GM19438 (cell line): ENCODE data around the gene NFIB.

ENCODE experiments used
- ATAC-seq: cut with Tn5 transposase; IDR thresholded peaks from one replicate; pipeline ENCODE4 v1.9.1; 2021; ENCODE audit warnings: low read depth; ENCODE audit not compliant: unreplicated experiment

Gene NFIB

DNA sequence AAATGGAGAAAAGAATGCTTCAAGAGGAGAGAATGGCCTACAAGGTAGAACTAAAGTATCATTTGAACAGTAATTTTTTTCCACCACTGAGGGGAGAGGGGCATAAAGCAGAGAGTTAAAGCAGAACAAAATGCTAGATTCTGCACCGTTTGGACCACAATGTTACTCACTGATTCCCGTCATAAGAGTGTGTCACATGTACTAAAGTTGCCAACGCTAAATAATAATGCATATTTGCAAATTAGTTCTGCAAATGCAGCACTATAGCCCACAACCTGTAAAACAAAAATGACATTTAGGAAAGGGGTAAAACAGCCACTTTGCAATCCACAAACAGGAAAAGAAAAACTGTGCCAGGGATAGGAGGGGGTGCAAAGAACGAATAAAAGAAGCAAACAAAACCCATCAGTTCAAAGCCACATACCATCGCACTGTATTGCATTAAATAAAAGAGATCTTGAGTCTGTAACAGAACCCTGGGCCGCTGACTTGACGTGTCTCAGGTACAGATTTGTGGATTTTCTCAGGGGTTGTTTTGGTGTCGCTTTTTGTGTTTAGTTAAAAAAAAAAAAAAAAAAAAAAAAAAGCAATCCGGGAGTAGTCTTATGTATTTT is 7.7 kb upstream of the NFIB start:
- no peak for ATAC-seq

- no peak for ATAC-seq
Observed at GRCh38 chr9:14320271-14321181, 6.6 kb upstream of the NFIB start.

GRCh38 chr9:14318934-14319580 is 5.1 kb upstream of the NFIB start:
- no peak for ATAC-seq

GRCh38 chr9:14318361-14318760 is 4.4 kb upstream of the NFIB start:
- no peak for ATAC-seq

DNA sequence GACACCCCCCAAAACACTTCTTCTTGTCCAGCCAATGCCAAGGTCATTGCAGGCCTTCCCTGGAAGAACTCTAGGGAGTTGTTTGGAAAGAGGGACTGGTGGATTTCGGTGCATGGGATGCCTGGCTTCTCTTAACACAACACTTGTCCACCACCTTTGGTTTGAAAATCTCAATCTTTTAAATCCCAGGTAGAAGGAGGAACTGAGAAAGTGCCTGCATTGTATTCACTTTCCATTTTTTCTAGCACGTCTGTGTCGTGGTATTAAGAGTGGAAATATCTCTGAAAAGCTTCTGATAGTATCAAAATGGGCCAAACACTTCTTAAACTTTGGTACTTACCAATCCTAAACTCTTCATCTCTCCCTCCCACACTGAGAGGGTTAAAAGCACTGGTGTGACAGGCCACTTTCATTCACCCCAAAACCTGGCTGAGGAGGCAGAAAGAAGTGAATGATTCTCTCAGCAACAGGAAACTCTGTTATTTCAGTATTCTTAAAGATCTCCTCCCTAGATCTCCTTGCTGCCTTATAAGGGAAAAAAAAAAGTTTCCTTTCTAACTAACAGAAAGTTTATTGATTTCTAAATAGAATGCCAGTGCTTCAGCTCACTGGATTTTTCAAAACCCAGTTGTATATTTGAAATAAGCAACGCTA is 3.9 kb upstream of the NFIB start:
- peak; percentile 25 for ATAC-seq

- no peak for ATAC-seq
Observed at GRCh38 chr9:14316602-14317300, 2.8 kb upstream of the NFIB start.

DNA sequence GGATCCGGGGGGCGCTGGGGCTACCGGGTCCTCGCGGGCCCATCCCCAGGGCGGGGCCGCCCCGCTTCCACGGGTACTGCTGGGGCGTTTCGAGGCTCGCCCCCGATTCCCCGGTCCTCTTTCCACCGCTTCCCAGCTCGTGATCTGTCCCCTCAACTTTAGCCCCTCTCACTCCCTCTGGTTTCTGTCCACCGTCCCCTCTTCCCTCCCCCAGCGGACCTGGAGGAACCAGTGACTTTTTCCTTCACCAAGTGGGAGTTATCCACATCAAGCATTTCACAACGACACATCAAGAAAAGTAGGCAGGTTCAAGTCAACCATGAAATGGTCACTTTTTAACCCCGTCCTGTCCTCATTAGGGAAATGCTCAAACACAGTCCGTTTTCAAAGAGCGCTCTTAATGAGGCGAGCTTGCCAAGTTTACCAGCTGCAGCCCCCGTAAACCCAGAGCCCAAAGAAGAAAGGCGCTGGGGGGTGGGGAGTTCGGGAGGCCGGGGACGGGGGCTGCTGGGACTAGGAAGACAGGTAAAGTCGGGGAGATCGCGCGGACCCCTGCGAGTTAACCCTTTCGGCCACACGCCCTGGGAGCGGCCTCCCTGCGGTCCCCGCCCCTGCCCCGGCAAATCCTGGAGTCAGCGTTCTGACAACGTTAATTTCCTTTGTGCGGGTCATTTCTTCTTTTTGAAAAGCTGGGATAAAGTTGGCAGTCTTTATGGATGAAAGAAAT is 2.1 kb upstream of the NFIB start:
- ATAC-seq = no peak

GRCh38 chr9:14314929-14315874 is 1.3 kb upstream of the NFIB start:
- no peak for ATAC-seq

GRCh38 chr9:14314424-14314928 is 535 bp upstream of the NFIB start:
- ATAC-seq = no peak

DNA sequence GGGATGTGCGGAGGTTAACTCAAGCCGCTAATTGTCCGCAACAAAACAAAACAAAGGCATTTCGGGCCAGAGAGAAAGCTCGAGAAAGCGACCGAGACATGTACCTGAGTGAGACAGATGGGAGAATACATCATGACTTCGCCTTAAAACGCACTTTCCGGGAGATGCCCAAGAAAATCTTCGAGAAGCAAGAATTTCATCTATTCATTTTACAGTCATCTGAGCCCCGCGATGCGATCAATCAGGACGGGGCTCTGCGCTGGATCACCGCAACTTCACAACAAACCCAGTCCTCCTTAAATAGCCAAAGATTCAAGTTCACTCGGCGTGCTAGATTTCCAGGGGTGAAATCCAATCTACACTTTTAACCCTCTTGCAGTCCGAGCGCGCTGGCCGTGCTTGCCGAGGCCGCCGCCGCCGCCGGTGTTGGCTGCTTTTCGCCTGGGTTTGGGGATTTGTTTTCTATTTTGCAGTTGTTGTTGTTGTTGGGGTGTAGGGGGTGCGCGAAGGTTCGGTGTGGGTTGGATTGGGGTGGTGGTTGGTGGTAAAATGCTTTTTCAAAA is 482 bp downstream of the NFIB start:
- ATAC-seq = no peak

GRCh38 chr9:14312719-14313377 is 1.1 kb downstream of the NFIB start:
- no peak for ATAC-seq

DNA sequence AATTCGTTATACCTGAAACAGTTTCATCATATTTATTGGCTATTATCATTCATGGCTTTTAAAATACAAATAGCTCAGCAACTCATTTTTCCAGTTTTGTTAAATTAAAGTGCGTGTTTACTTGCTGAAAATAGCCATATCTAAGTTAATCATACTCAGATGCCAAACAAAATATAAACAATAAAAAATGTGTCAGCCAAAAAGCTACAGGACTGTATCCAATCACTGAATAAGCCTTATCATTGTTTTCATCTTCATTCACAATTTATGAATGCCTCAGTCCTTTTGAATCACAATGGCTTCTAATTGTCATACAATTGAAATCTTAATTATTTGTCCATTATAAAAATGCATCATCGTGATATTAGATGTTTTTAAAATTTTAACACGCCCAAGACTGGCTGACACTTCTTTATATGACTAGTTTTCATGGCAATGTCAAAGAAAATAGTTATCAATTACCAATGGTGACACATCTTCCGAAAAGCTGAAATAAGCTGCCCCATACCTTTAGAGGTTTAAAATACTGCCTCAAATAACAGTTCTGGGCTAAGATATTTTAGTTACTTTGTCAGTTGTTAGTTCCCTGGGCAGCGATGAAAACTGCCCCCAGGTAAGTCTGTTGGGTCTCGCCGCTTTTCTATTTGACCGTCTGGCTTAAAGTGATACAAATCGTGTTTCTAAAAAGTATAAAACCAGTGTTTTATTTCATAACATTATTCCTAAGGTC is 1.8 kb downstream of the NFIB start:
- no peak for ATAC-seq

- ATAC-seq = no peak
Observed at GRCh38 chr9:14311171-14311949, 2.6 kb downstream of the NFIB start.

DNA sequence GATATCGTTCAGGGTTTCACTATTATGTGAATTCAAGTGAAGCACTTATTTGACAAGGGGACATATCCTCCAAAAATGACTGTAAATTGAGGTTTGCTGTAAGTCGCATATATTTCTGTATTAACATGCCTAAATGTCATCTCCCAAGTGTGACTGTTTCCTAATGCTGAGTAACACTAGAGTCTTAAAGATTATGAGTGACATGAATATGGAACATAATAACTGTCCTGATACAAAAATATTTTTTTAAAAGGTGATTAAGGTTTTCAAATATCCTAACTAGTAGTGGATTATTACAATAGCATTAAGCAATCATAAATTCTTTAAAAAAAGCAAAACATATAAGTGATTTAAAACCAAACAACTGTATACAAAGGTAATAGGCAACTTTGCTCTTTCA is 3.6 kb downstream of the NFIB start:
- no peak for ATAC-seq

DNA sequence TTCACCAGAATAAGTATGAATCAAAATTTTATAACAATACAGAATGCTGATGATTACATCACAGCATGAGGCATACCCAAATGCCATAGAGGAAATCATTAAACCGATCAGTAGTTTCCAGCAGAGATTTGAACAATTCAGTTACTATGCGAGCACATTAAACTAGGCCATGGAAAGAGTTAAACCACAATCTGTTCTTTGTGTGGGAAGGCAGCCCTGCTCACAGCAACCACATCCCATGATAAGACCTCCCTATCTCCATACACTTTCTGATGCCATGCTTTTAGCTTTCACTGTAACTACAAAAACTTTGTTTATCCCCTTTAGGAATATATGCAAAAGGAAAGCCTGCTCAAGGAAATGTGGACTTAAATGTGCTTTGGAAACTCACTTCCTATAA is 4.5 kb downstream of the NFIB start:
- no peak for ATAC-seq

- no peak for ATAC-seq
Observed at GRCh38 chr9:14308853-14309145, 5.1 kb downstream of the NFIB start.
